PC-9 (cell line): ENCODE results near the gene EME1.

ENCODE experiments used
- EZH2 ChIP-seq: fragments of 200-600 bp; sonication (generic); IDR thresholded peaks from 2 replicates; pipeline ENCODE4 v1.8.0; 2017; ENCODE audit warnings: antibody characterized with exemption, low read depth
- TF ChIP-seq, protein P1 (sequence below): fragments of 200-600 bp; sonication (generic); conservative IDR thresholded peaks from 2 replicates; pipeline ENCODE4 v1.6.1; 2017; ENCODE audit warnings: mixed run types, antibody characterized with exemption, mild to moderate bottlenecking, moderate library complexity

DNA sequence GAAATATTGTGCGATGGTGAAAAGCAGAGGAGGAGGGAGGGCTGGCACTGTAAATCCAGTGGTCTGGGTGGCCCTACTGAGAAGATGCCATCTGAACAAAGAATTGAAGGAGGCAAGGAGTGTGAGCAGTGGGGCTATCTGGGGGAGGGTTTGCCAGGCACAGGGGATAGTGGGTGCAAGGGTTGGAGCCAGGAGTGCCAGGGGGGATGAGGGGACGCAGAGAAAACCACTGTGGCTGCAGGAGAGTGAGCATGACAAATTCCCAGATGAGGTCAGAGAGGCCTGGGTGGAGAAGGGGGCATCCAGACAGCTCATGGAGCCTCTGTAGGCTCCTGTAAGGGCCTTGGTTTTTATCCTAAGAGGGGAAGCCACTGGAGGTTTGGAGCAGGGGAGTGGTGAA lies 22.3 kb upstream of the EME1 start:
- TF ChIP-seq, protein P1, sequence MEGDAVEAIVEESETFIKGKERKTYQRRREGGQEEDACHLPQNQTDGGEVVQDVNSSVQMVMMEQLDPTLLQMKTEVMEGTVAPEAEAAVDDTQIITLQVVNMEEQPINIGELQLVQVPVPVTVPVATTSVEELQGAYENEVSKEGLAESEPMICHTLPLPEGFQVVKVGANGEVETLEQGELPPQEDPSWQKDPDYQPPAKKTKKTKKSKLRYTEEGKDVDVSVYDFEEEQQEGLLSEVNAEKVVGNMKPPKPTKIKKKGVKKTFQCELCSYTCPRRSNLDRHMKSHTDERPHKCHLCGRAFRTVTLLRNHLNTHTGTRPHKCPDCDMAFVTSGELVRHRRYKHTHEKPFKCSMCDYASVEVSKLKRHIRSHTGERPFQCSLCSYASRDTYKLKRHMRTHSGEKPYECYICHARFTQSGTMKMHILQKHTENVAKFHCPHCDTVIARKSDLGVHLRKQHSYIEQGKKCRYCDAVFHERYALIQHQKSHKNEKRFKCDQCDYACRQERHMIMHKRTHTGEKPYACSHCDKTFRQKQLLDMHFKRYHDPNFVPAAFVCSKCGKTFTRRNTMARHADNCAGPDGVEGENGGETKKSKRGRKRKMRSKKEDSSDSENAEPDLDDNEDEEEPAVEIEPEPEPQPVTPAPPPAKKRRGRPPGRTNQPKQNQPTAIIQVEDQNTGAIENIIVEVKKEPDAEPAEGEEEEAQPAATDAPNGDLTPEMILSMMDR: no peak
- TF ChIP-seq EZH2: no peak
